ENCODE results near the gene PAGR1.
"Not testable (repeated sequence)": the region's sequence is repeated elsewhere in the genome, so short reads cannot be mapped to it uniquely, and the experiment has no call there.

The PAGR1 gene

GRCh38 chr16:29831490-29831889, 15.5 kb downstream of the PAGR1 start:
- H3K27ac ChIP-seq (ENCODE audit: low read length), result no peak overlapping the region
- peaks cover 0 to 6% of the 10 kb centered on the region in 2 donors for H3K4me1 ChIP-seq (ENCODE audit: control insufficient read depth in 1 of 2, insufficient read depth in 2 of 2, low read length in 2 of 2)
- peaks cover 37 to 55% of the 10 kb centered on the region in 2 donors for H3K36me3 ChIP-seq (ENCODE audit: control insufficient read depth in 1 of 2, insufficient read depth in 2 of 2, low read length in 2 of 2)
- no peak overlapping the region for H3K4me3 ChIP-seq (ENCODE audit: low read depth in 1 of 2, low read length in 2 of 2)
- H3K27me3 ChIP-seq (ENCODE audit: low read depth, low read length), result no peaks in the 10 kb centered on the region
- H3K9me3 ChIP-seq (ENCODE audit: control insufficient read depth in 1 of 2, low read length in 2 of 2), result no peaks in the 10 kb centered on the region

DNA sequence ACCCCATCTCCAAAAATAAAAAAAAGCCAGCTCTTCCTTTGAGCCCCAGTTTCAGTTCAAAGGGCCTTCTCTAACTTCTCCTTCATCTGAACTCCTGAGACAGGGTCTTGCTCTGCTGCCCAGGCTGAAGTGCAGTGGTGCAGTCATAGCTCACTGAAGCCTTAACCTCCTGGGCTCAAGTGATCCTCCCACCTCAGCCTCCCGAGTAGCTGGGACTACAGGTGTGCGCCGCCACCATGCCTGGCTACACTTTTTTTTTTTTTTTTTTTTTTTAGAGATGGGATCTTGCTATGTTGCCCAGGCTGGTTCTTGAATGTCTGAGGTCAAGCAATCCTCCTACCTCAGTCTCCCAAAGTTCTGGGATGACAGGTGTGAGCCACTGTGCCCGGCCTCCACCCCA, 17.3 kb downstream of the PAGR1 start:
- H3K4me1 ChIP-seq (ENCODE audit: control insufficient read depth in 1 of 2, insufficient read depth in 2 of 2, low read length in 2 of 2); H3K27ac ChIP-seq (ENCODE audit: low read length); H3K9me3 ChIP-seq (ENCODE audit: control insufficient read depth in 1 of 2, low read length in 2 of 2); H3K4me3 ChIP-seq (ENCODE audit: low read depth in 1 of 2, low read length in 2 of 2); H3K27me3 ChIP-seq (ENCODE audit: low read depth, low read length): not testable (repeated sequence)
- peaks cover 46 to 72% of the 10 kb centered on the region in 2 donors for H3K36me3 ChIP-seq (ENCODE audit: control insufficient read depth in 1 of 2, insufficient read depth in 2 of 2, low read length in 2 of 2)

- H3K27me3 ChIP-seq (ENCODE audit: low read depth, low read length), result no peaks in the 10 kb centered on the region
- H3K9me3 ChIP-seq (ENCODE audit: control insufficient read depth in 1 of 2, low read length in 2 of 2), result no peaks in the 10 kb centered on the region
- H3K36me3 ChIP-seq (ENCODE audit: control insufficient read depth in 1 of 2, insufficient read depth in 2 of 2, low read length in 2 of 2), result peaks cover 46 to 80% of the 10 kb centered on the region in 2 donors
- H3K4me1 ChIP-seq (ENCODE audit: control insufficient read depth in 1 of 2, insufficient read depth in 2 of 2, low read length in 2 of 2), result peaks cover 0 to 6% of the 10 kb centered on the region in 2 donors
- H3K4me3 ChIP-seq (ENCODE audit: low read depth in 1 of 2, low read length in 2 of 2), result no peak overlapping the region
- no peak overlapping the region for H3K27ac ChIP-seq (ENCODE audit: low read length)
Observed at GRCh38 chr16:29834079-29834478, 18.1 kb downstream of the PAGR1 start.

DNA sequence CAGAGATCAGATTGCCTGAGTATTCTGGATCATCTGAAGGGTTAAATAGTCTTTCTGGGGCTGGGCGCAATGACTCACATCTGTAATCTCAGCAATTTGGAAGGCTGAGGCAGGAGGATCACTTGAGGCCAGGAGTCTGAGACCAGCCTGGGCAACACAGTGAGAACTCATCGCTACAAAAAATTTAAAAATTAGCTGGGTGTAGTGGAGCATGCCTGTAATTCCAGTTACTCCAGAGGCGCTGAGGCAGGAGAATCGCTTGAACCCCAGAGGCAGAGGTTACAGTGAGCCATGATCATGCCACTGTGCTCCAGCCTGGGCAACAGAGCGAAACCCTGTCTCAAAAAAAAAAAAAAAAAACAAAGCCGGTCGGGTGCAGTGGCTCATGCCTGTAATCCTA, 20.0 kb downstream of the PAGR1 start:
- H3K4me3 ChIP-seq (ENCODE audit: low read depth in 1 of 2, low read length in 2 of 2), result no peak overlapping the region
- H3K4me1 ChIP-seq (ENCODE audit: control insufficient read depth in 1 of 2, insufficient read depth in 2 of 2, low read length in 2 of 2), result no peaks in the 10 kb centered on the region
- no peak overlapping the region for H3K27ac ChIP-seq (ENCODE audit: low read length)
- no peaks in the 10 kb centered on the region for H3K27me3 ChIP-seq (ENCODE audit: low read depth, low read length)
- H3K36me3 ChIP-seq (ENCODE audit: control insufficient read depth in 1 of 2, insufficient read depth in 2 of 2, low read length in 2 of 2), result peaks cover 44 to 85% of the 10 kb centered on the region in 2 donors
- H3K9me3 ChIP-seq (ENCODE audit: control insufficient read depth in 1 of 2, low read length in 2 of 2), result no peaks in the 10 kb centered on the region

- H3K27me3 ChIP-seq (ENCODE audit: low read depth, low read length), result no peaks in the 10 kb centered on the region
- H3K9me3 ChIP-seq (ENCODE audit: control insufficient read depth in 1 of 2, low read length in 2 of 2), result no peaks in the 10 kb centered on the region
- H3K4me1 ChIP-seq (ENCODE audit: control insufficient read depth in 1 of 2, insufficient read depth in 2 of 2, low read length in 2 of 2), result no peaks in the 10 kb centered on the region
- peaks cover 47 to 85% of the 10 kb centered on the region in 2 donors for H3K36me3 ChIP-seq (ENCODE audit: control insufficient read depth in 1 of 2, insufficient read depth in 2 of 2, low read length in 2 of 2)
- H3K4me3 ChIP-seq (ENCODE audit: low read depth in 1 of 2, low read length in 2 of 2), result no peak overlapping the region
- H3K27ac ChIP-seq (ENCODE audit: low read length), result no peak overlapping the region
Observed at GRCh38 chr16:29836623-29837022, 20.7 kb downstream of the PAGR1 start.

GRCh38 chr16:29837841-29838240, 21.9 kb downstream of the PAGR1 start:
- Histone ChIP-seq H3K36me3 (ENCODE audit: control insufficient read depth in 1 of 2, insufficient read depth in 2 of 2, low read length in 2 of 2) (peaks cover 55 to 92% of the 10 kb centered on the region in 2 donors), H3K4me3 (ENCODE audit: low read depth in 1 of 2, low read length in 2 of 2) (no peak overlapping the region)

GRCh38 chr16:29839822-29840221, 23.9 kb downstream of the PAGR1 start:
- Histone ChIP-seq H3K27ac (ENCODE audit: low read length) (no peak overlapping the region), H3K36me3 (ENCODE audit: control insufficient read depth in 1 of 2, insufficient read depth in 2 of 2, low read length in 2 of 2) (peaks cover 54 to 91% of the 10 kb centered on the region in 2 donors), H3K9me3 (ENCODE audit: control insufficient read depth in 1 of 2, low read length in 2 of 2) (no peaks in the 10 kb centered on the region), H3K4me3 (ENCODE audit: low read depth in 1 of 2, low read length in 2 of 2) (no peak overlapping the region), H3K27me3 (ENCODE audit: low read depth, low read length) (no peaks in the 10 kb centered on the region), H3K4me1 (ENCODE audit: control insufficient read depth in 1 of 2, insufficient read depth in 2 of 2, low read length in 2 of 2) (peaks cover 0 to 2% of the 10 kb centered on the region in 2 donors)

More at GRCh38 chr16:29837841-29838240, 21.9 kb downstream of the PAGR1 start:
- H3K4me1 ChIP-seq (ENCODE audit: control insufficient read depth in 1 of 2, insufficient read depth in 2 of 2, low read length in 2 of 2), result no peaks in the 10 kb centered on the region
- H3K9me3 ChIP-seq (ENCODE audit: control insufficient read depth in 1 of 2, low read length in 2 of 2), result no peaks in the 10 kb centered on the region
- H3K27ac ChIP-seq (ENCODE audit: low read length), result no peak overlapping the region
- H3K27me3 ChIP-seq (ENCODE audit: low read depth, low read length), result no peaks in the 10 kb centered on the region

DNA sequence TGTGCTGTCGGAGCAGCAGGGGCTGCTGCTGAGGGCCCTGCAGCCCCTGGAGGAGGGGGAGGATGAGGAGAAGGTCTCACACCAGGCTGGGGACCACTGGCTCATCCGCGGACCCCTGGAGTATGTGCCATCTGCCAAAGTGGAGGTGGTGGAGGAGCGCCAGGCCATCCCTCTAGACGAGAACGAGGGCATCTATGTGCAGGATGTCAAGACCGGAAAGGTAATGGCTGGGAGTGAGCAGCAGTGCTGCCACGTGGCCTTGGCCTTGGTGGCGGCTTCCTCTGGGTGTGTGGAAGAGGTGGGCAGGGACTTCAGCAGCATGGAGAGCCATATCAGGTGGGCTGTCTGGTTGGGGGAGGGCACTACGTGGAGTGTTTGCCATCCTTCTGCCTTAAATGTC, 24.3 kb downstream of the PAGR1 start:
- H3K36me3 ChIP-seq (ENCODE audit: control insufficient read depth in 1 of 2, insufficient read depth in 2 of 2, low read length in 2 of 2), result peaks cover 51 to 91% of the 10 kb centered on the region in 2 donors
- no peaks in the 10 kb centered on the region for H3K9me3 ChIP-seq (ENCODE audit: control insufficient read depth in 1 of 2, low read length in 2 of 2)
- H3K4me3 ChIP-seq (ENCODE audit: low read depth in 1 of 2, low read length in 2 of 2), result no peak overlapping the region
- no peak overlapping the region for H3K27ac ChIP-seq (ENCODE audit: low read length)
- no peaks in the 10 kb centered on the region for H3K27me3 ChIP-seq (ENCODE audit: low read depth, low read length)
- H3K4me1 ChIP-seq (ENCODE audit: control insufficient read depth in 1 of 2, insufficient read depth in 2 of 2, low read length in 2 of 2), result peaks cover 0 to 6% of the 10 kb centered on the region in 2 donors

DNA sequence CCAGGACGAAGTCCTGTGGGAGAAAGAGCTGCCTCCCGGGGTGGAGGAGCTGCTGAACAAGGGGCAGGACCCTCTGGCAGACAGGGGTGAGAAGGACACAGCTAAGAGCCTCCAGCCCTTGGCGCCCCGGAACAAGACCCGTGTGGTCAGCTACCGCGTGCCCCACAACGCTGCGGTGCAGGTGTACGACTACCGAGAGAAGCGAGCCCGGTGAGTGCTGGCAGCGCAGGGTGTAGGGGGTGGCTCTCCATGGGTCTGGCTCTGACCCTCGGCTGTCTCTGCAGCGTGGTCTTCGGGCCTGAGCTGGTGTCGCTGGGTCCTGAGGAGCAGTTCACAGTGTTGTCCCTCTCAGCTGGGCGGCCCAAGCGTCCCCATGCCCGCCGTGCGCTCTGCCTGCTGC, 25.7 kb downstream of the PAGR1 start:
- Histone ChIP-seq H3K27me3 (ENCODE audit: low read depth, low read length) (no peaks in the 10 kb centered on the region), H3K4me1 (ENCODE audit: control insufficient read depth in 1 of 2, insufficient read depth in 2 of 2, low read length in 2 of 2) (peaks cover 0 to 16% of the 10 kb centered on the region in 2 donors), H3K9me3 (ENCODE audit: control insufficient read depth in 1 of 2, low read length in 2 of 2) (no peaks in the 10 kb centered on the region), H3K4me3 (ENCODE audit: low read depth in 1 of 2, low read length in 2 of 2) (no peak overlapping the region), H3K27ac (ENCODE audit: low read length) (no peak overlapping the region), H3K36me3 (ENCODE audit: control insufficient read depth in 1 of 2, insufficient read depth in 2 of 2, low read length in 2 of 2) (peaks cover 50 to 95% of the 10 kb centered on the region in 2 donors)

DNA sequence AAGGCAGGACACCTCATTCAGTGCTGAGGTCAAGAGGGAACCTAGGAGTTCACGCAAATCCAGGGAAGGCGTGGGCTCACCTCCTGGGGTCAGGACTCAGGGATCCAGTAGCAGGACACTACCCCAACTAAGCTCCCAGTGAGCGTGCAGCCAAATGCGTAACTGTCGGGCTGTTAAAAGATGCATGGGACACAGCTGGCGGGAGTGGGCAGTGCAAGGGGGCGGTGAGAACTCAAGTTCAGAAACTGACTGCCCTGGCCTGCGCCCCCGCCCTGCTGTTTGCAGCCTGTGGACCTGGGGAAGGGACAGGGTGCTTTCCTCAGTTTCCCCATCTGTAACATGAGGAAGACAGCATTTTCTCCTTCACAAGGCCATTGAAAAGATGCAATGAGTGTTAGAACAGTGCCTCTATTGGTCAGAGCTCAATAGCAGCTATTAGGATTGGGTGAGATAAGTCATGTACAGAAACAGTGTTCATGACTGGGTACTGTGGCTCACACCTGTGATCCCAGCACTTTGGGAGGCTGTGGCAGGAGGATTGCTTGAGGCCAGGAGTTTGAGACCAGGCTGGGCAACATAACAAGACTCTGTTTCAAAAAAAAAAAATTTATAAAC, 26.9 kb downstream of the PAGR1 start:
- H3K4me1 ChIP-seq (ENCODE audit: control insufficient read depth in 1 of 2, insufficient read depth in 2 of 2, low read length in 2 of 2), result peaks cover 0 to 16% of the 10 kb centered on the region in 2 donors
- H3K27me3 ChIP-seq (ENCODE audit: low read depth, low read length), result no peaks in the 10 kb centered on the region
- no peaks in the 10 kb centered on the region for H3K9me3 ChIP-seq (ENCODE audit: control insufficient read depth in 1 of 2, low read length in 2 of 2)
- no peak overlapping the region for H3K27ac ChIP-seq (ENCODE audit: low read length)
- H3K36me3 ChIP-seq (ENCODE audit: control insufficient read depth in 1 of 2, insufficient read depth in 2 of 2, low read length in 2 of 2), result peaks cover 53 to 93% of the 10 kb centered on the region in 2 donors
- no peak overlapping the region for H3K4me3 ChIP-seq (ENCODE audit: low read depth in 1 of 2, low read length in 2 of 2)

DNA sequence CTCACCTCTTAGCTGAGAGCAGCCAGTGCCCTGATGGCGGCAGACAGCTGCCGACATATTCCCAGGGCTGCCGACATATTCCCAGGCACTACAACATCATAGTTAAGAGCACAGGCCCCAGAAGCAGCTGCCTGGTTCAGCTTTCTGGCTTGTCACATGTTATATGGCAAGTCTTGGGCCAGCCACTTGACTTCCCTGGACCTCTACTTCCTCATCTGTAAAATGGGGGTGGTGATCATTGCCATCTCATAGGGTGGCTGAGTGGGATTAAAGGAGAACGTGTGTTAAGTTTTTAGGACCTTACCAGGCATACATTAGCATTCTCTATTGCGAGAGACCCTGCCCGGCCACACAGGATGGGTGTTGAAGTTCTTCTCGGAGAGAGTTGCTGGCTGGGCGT, 28.0 kb downstream of the PAGR1 start:
- Histone ChIP-seq H3K4me1 (ENCODE audit: control insufficient read depth in 1 of 2, insufficient read depth in 2 of 2, low read length in 2 of 2) (peaks cover 0 to 22% of the 10 kb centered on the region in 2 donors), H3K27me3 (ENCODE audit: low read depth, low read length) (no peaks in the 10 kb centered on the region), H3K9me3 (ENCODE audit: control insufficient read depth in 1 of 2, low read length in 2 of 2) (no peaks in the 10 kb centered on the region), H3K27ac (ENCODE audit: low read length) (no peak overlapping the region), H3K36me3 (ENCODE audit: control insufficient read depth in 1 of 2, insufficient read depth in 2 of 2, low read length in 2 of 2) (peaks cover 54 to 83% of the 10 kb centered on the region in 2 donors), H3K4me3 (ENCODE audit: low read depth in 1 of 2, low read length in 2 of 2) (no peak overlapping the region)
